Keratinocyte (primary cell): ENCODE measurements around the gene LPCAT2. TPM values are rescaled to one million over a fixed set of nuclear protein-coding genes. Genes with fewer than 3 reads are reported as not detected.

ENCODE experiments used
- DNase-seq: peaks from one replicate; pipeline ENCODE4 v3.0.0-alpha.2; 2011; ENCODE audit warnings: low read depth, missing footprints, low spot score
- FAIRE-seq: peaks from 2 replicates; lab custom pipeline; 2011; peaks lifted over from hg19 to GRCh38; lab: Jason Lieb, UNC
- H2AFZ ChIP-seq: 2 replicates; pipeline ENCODE4 v1.6.0; 2012; ENCODE audit warnings: low read length, control low read depth, inconsistent platforms; ENCODE audit not compliant: control insufficient read depth
- H3K27ac ChIP-seq: 2 replicates; pipeline ENCODE4 v1.5.1; 2011; ENCODE audit warnings: low read length; ENCODE audit not compliant: control insufficient read depth, insufficient read depth
- H3K27me3 ChIP-seq: 3 replicates; pipeline ENCODE4 v1.6.0; 2011; ENCODE audit warnings: low read length; ENCODE audit not compliant: control insufficient read depth, insufficient read depth; ENCODE audit errors: extremely low read depth
- H3K36me3 ChIP-seq, 2 experiments: 2 replicates in 1 of 2; 3 replicates in 1 of 2; pipeline ENCODE4 v1.5.1; 2011; ENCODE audit warnings: low read length in 2 of 2, mild to moderate bottlenecking in 1 of 2; ENCODE audit not compliant: control insufficient read depth in 2 of 2, insufficient read depth in 2 of 2; ENCODE audit errors: extremely low read depth in 1 of 2
- H3K4me1 ChIP-seq: 3 replicates; pipeline ENCODE4 v1.5.1; 2011; ENCODE audit warnings: low read length; ENCODE audit not compliant: control insufficient read depth, insufficient read depth; ENCODE audit errors: extremely low read depth
- H3K4me2 ChIP-seq: 3 replicates; pipeline ENCODE4 v1.6.0; 2011; ENCODE audit warnings: low read depth, low read length; ENCODE audit not compliant: control insufficient read depth, insufficient read depth; ENCODE audit errors: extremely low read depth
- H3K4me3 ChIP-seq, 3 experiments: fragments of 200-600 bp in 1 of 3; sonication (generic) in 1 of 3; 2 replicates in 2 of 3; 3 replicates in 1 of 3; pipeline ENCODE4 v1.5.1; 2011 to 2016; ENCODE audit warnings: low read length in 3 of 3, mild to moderate bottlenecking in 3 of 3, control low read depth in 2 of 3, inconsistent platforms in 1 of 3, low read depth in 1 of 3, mixed read lengths in 1 of 3, mixed run types in 1 of 3, moderate library complexity in 1 of 3; ENCODE audit not compliant: control insufficient read depth in 2 of 3, insufficient read depth in 2 of 3; ENCODE audit errors: extremely low read depth in 1 of 3
- H3K79me2 ChIP-seq: 2 replicates; pipeline ENCODE4 v1.6.0; 2012; ENCODE audit warnings: low read length; ENCODE audit not compliant: control insufficient read depth, insufficient read depth
- H3K9ac ChIP-seq: 3 replicates; pipeline ENCODE4 v1.6.0; 2011; ENCODE audit warnings: low read length; ENCODE audit not compliant: control insufficient read depth, insufficient read depth; ENCODE audit errors: extremely low read depth
- H3K9me1 ChIP-seq: 3 replicates; pipeline ENCODE4 v1.6.0; 2011; ENCODE audit warnings: low read length; ENCODE audit not compliant: control insufficient read depth, insufficient read depth; ENCODE audit errors: extremely low read depth
- H3K9me3 ChIP-seq: 2 replicates; pipeline ENCODE4 v1.5.1; 2012; ENCODE audit warnings: low read depth, low read length; ENCODE audit not compliant: control insufficient read depth
- H4K20me1 ChIP-seq: 3 replicates; pipeline ENCODE4 v1.6.0; 2011; ENCODE audit warnings: low read length; ENCODE audit not compliant: control insufficient read depth, insufficient read depth; ENCODE audit errors: extremely low read depth
- EZH2 ChIP-seq: IDR thresholded peaks from one replicate; pipeline ENCODE4 v1.6.1; 2012; ENCODE audit warnings: inconsistent platforms, mild to moderate bottlenecking, low read length, moderate library complexity
- dilution Hi-C: fragments of 300-500 bp; cut with MboI; formaldehyde crosslinking; loops from one replicate; pipeline ENCODE4 v1.7.0; 2020; ENCODE audit warnings: low sequenced_read_pairs; ENCODE audit not compliant: extremely low pct_ligation_motif_present
- polyA plus RNA-seq, 5 experiments: library from polyadenylated mRNA; depleted of rRNA in 3 of 5; stranded (reverse) in 3 of 5; stranded (forward) in 1 of 5; unstranded in 1 of 5; fragments of >200 nt; gene quantifications; 1 replicate in 1 of 5; 2 replicates in 3 of 5; 3 replicates in 1 of 5; pipeline versions ENCODE4 v1.2.1 to v1.2.3, GENCODE V29; 2011 to 2012; ENCODE audit warnings: missing spikeins in 2 of 5, low read depth in 1 of 5, low replicate concordance in 1 of 5
- TF ChIP-seq, protein P1 (sequence below), 3 experiments: IDR thresholded peaks in 1 of 3; conservative IDR thresholded peaks in 1 of 3; optimal IDR thresholded peaks in 1 of 3; 2 replicates in 2 of 3; 3 replicates in 1 of 3; pipeline versions ENCODE3 to v1.5.1; 2011; ENCODE audit warnings: low read length in 3 of 3, mild to moderate bottlenecking in 3 of 3, moderate library complexity in 2 of 3, control low read depth in 1 of 3, inconsistent platforms in 1 of 3; ENCODE audit not compliant: insufficient read depth in 2 of 3; ENCODE audit errors: extremely low read depth in 1 of 3

The LPCAT2 gene
- polyA plus RNA-seq, 1 donor (not counting 4 experiments of a cell fraction or from before 2014, with no cell fraction given) = 54.4 TPM

DNA sequence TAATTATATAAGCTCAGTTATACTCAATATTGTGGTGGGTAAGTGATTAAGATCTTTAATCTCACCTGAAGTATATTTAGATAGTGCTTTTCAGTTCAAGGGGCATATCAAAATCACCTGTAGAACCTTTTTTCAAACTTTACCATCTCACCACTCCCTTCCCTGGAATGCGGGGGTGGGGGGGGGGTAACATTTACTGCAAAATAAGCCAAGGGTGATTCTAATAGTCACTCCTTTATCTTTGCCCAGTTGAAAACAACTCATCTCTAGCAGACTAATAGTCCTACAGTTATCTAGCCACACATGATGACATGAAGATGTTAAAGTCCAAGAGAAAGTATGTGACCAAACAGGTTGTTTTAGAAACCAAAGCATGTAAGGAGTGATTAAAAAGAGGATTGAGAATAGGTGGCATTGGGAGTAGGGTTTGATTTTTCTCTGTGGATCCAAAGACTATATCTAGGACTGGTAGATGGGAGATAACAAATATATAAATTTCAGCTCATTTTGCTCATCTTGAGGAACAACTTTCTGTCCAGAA is 21.5 kb downstream of the LPCAT2 start:
- Histone ChIP-seq H4K20me1 (no peaks in the 10 kb centered on the region), H3K4me1 (peaks cover 21% of the 10 kb centered on the region), H3K4me3 (no peak overlapping the region), H3K9me1 (no peaks in the 10 kb centered on the region), H3K4me2 (no peak overlapping the region), H3K9ac (no peak overlapping the region), H2AFZ (no peak overlapping the region), H3K36me3 (peaks cover 6 to 13% of the 10 kb centered on the region in 2 experiments), H3K9me3 (no peaks in the 10 kb centered on the region), H3K27me3 (no peaks in the 10 kb centered on the region), H3K79me2 (peaks cover 3% of the 10 kb centered on the region), H3K27ac (no peak overlapping the region)
- FAIRE-seq = no peak
- dilution Hi-C loops = no loop called here
- no peak for TF ChIP-seq EZH2
- TF ChIP-seq, protein P1, sequence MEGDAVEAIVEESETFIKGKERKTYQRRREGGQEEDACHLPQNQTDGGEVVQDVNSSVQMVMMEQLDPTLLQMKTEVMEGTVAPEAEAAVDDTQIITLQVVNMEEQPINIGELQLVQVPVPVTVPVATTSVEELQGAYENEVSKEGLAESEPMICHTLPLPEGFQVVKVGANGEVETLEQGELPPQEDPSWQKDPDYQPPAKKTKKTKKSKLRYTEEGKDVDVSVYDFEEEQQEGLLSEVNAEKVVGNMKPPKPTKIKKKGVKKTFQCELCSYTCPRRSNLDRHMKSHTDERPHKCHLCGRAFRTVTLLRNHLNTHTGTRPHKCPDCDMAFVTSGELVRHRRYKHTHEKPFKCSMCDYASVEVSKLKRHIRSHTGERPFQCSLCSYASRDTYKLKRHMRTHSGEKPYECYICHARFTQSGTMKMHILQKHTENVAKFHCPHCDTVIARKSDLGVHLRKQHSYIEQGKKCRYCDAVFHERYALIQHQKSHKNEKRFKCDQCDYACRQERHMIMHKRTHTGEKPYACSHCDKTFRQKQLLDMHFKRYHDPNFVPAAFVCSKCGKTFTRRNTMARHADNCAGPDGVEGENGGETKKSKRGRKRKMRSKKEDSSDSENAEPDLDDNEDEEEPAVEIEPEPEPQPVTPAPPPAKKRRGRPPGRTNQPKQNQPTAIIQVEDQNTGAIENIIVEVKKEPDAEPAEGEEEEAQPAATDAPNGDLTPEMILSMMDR (optimal IDR thresholded peaks at IDR 0.05 in 1 of 3, IDR thresholded peaks at IDR 0.05 in 1 of 3, conservative IDR thresholded peaks at IDR 0.05 in 1 of 3; ENCODE audit: extremely low read depth in 1 of 3, insufficient read depth in 2 of 3, low read length in 3 of 3) = no peak
- DNase-seq = no peak

DNA sequence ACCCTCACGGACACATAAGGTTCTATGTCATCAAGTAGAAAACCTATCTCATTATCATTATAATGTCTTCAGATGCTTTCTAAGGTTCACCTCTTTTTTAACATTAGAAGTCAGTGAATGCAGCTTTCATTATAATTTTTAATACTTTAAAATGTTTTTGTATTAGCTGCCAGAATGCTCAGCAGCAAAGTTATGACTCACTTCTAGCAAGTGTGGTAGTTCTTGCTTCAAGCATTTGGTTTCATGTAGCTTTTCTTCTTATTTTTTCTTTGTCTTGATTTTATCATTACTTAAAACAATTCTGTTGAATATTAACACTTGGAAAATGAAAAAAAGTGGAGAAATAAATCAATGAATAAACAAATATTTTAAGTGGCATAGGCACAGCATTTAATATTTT is 23.4 kb downstream of the LPCAT2 start:
- Histone ChIP-seq H3K4me1 (peaks cover 7% of the 10 kb centered on the region), H3K36me3 (peaks cover 6 to 13% of the 10 kb centered on the region in 2 experiments), H3K9ac (no peak overlapping the region), H3K27ac (no peak overlapping the region), H3K4me3 (no peak overlapping the region), H2AFZ (no peak overlapping the region), H3K4me2 (no peak overlapping the region), H3K9me1 (no peaks in the 10 kb centered on the region), H3K9me3 (no peaks in the 10 kb centered on the region), H4K20me1 (no peaks in the 10 kb centered on the region), H3K27me3 (no peaks in the 10 kb centered on the region), H3K79me2 (peaks cover 3% of the 10 kb centered on the region)
- FAIRE-seq = no peak
- dilution Hi-C loops = no loop called here
- DNase-seq = no peak
- TF ChIP-seq, protein P1 (optimal IDR thresholded peaks at IDR 0.05 in 1 of 3, IDR thresholded peaks at IDR 0.05 in 1 of 3, conservative IDR thresholded peaks at IDR 0.05 in 1 of 3; ENCODE audit: extremely low read depth in 1 of 3, insufficient read depth in 2 of 3, low read length in 3 of 3) = no peak
- TF ChIP-seq EZH2 = no peak
